ENCODE measurements around the gene PRR19.
"Not testable (repeated sequence)": the region's sequence is repeated elsewhere in the genome, so short reads cannot be mapped to it uniquely, and the experiment has no call there.

The PRR19 gene

DNA sequence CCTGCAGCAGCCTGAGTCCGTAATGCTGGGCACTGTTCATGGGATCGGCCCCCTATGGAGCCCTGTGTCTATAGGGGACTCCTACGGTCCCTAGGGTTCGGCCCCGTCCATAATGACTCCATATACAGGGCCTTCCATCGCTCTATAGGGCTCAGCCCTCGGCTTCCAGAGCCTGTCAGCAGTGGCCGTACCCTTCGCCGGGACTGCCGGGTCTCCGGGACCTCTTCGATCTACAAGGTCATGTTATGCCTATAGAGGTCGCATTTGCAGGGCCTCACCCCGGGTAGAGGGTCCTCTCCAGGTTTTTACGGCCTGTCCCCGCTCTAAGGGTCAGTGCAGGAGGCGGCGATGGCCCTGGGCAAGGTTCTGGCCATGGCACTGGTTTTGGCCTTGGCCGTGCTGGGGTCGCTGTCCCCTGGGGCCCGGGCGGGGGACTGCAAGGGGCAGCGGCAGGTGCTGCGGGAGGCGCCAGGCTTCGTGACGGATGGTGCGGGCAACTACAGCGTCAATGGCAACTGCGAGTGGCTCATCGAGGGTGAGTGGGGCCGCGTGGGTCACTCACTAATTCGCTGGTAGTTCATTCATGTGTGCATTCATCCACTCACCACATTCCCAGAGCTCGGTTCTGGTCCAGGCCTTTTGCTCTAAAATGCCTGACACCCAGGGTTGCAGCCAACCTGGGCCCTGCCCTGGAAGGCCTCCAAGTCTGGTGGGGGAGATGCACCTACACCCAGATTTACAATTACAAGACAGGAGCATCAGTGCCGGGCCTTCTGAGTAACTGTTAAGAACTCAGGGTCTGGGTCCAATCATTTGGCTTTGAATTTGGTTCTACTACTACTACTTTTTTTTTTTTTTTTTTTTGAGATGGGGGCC, 24.2 kb downstream of the PRR19 start:
- peak; percentile 2 for ATAC-seq
- peak; percentile 37 for DNase-seq

GRCh38 chr19:42326969-42327368, 25.0 kb downstream of the PRR19 start:
- ATAC-seq: no peak
- DNase-seq: no peak

- ATAC-seq (no peak), DNase-seq (no peak)
These were observed 25.4 kb downstream of the PRR19 start for GRCh38 chr19:42327381-42327780.

- ATAC-seq (no peak), DNase-seq (no peak)
These were observed 26.2 kb downstream of the PRR19 start for GRCh38 chr19:42328106-42328505.

GRCh38 chr19:42328854-42329253, 26.9 kb downstream of the PRR19 start:
- ATAC-seq (no peak), DNase-seq (no peak)

- ATAC-seq: no peak
- DNase-seq: no peak
These were observed 28.3 kb downstream of the PRR19 start for GRCh38 chr19:42330241-42330711.

DNA sequence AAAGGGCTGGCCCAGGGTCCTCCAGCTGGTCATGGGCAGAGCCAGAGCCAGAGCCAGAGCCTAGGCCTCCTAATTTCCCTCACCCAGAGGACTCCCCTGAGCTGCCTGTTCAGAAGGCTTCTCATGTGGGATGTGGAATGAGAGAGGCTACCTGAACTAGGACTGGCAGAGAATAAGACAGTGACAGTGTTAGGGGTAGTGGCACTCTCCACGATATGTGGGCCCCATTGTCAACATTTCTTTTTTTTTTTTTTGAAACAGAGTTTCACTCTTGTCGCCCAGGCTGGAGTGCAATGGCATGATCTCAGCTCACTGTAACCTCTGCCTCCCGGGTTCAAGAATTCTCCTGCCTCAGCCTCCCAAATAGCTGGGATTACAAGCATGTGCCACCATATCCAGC, 29.4 kb downstream of the PRR19 start:
- ATAC-seq, DNase-seq: not testable (repeated sequence)

DNA sequence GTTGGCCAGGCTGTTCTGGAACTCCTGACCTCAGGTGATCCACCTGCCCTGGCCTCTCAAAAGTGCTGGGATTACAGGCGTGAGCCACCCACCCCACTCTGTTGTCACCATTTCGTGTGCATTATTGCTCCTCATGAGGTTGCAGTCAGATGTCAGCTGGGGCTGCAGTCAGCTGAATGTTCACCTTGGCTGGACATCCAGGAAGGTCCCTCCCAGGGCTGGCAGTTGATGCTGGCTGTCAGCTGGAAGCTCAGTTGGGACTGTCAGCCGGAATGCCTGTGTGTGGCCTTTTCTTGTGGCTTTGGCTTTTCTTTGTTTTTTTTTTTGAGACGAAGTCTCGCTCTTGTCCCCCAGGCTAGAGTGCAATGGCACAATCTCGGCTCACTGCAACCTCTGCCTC, 30.1 kb downstream of the PRR19 start:
- ATAC-seq (no peak), DNase-seq (no peak)

- no peak for DNase-seq
- no peak for ATAC-seq
These were observed 31.1 kb downstream of the PRR19 start for GRCh38 chr19:42333018-42333417.

GRCh38 chr19:42333975-42334696, 32.2 kb downstream of the PRR19 start:
- DNase-seq: no peak
- ATAC-seq: peak; percentile 10

DNA sequence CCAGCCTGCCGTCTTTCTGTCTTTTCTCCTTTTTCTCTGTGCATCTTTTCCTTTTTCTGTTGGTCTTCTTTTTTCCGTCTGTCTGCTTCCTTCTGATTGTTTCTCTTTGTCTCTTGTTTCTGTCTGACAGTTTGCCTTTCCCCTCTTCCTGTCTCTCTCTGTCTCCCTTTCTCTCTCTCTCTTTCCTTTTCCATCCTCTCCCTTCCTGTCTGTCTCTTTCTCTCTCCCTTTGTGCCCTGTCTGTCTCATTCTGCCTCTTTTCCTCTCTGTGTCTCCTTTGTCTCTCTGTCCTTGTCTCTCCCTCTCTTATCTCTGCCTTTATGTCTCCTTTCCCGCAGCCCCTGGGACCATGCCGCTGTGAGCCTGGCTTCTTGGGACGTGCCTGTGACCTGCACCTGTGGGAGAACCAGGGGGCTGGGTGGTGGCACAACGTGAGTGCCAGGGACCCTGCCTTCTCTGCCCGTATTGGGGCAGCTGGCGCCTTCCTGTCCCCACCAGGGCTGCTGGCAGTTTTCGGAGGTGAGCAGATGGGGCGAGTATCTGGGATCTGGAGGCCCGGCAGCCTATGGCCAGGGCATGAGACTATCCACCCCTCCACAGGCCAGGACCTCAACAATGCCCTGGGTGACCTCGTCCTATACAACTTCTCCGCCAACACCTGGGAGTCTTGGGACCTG, 32.9 kb downstream of the PRR19 start:
- ATAC-seq: no peak
- no peak for DNase-seq

DNA sequence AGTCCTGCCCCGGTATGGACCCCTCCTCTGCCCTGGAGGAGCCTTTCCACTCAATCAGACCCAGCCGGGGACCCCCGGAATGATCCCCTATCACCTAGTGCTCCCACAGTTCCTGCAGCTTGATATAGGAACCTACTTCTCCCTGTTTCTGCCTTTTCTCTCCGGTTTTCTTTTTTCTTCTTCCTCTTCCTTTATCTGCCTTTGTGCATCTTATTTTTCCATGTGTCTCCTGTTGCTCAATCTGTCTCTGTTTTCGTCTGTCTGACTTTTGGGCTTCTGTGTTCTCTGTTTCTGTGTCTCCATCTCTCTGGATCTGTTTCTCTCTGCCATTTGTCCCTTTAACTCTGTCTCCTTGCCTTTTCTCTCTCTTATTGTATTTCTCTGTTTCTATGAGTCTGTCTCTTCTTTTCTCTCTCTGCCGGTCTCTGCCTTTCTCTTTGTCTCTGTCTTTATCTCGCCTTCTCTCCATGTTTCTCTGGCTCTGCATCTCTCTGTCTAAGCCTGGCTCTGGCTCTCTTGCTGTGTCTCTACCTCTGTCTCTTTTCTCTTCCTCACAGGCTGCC, 33.5 kb downstream of the PRR19 start:
- no peak for ATAC-seq
- no peak for DNase-seq

DNA sequence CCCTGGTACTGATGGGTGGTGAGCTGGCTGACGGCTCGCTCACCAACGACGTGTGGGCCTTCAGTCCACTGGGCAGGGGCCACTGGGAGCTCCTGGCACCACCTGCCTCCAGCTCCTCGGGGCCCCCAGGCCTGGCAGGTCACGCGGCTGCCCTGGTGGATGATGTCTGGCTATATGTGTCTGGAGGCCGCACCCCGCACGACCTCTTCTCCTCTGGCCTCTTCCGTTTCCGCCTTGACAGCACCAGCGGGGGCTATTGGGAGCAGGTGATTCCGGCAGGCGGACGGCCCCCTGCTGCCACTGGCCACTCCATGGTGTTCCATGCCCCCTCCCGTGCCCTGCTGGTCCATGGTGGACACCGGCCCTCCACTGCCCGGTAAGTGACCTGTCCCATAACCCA, 34.0 kb downstream of the PRR19 start:
- ATAC-seq: no peak
- DNase-seq: no peak

GRCh38 chr19:42339126-42339860, 37.4 kb downstream of the PRR19 start:
- not testable (repeated sequence) for ATAC-seq, DNase-seq

GRCh38 chr19:42339922-42340321, 38.0 kb downstream of the PRR19 start:
- ATAC-seq, DNase-seq: not testable (repeated sequence)

GRCh38 chr19:42343344-42344110, 41.6 kb downstream of the PRR19 start:
- DNase-seq: no peak
- no peak for ATAC-seq

GRCh38 chr19:42344336-42344893, 42.5 kb downstream of the PRR19 start:
- no peak for ATAC-seq
- DNase-seq: no peak

DNA sequence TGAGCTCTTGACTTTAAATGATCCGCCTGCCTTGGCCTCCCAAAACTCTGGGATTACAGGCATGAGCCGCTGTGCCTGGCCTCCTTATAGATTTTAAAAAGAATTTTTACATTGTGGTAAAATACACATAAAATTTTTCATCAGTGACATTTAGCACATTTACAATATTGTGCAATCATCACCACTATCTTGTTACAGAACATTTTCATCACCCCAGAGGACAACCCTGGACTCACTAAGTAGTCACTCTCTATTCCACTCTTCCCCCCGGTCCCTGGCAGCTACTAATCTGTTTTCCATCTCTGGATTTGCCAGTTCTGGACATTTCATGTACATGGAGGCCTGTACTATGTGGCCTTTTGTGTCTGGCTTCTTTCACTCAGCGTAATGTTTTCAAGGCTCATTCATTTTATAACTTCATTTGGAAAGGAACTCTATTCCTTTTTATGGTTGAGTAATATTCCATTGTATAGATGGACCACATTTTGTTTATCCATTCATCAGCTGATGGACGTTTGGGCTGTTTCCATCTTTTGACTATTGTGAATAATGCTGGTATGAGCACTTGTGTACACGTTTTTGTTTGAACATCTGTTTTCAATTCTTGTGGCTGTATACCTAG, 43.4 kb downstream of the PRR19 start:
- DNase-seq: no peak
- no peak for ATAC-seq

GRCh38 chr19:42348211-42348610, 46.3 kb downstream of the PRR19 start:
- ATAC-seq: no peak
- no peak for DNase-seq
